PC-3 (cell line): ENCODE data around the gene TRAPPC3L. TPM values are rescaled to one million over a fixed set of nuclear protein-coding genes. Genes with fewer than 3 reads are reported as not detected.

Experiments used
- ATAC-seq: fragments of 200-7000 bp; cut with Tn5 transposase; 2 replicates; pipeline ENCODE4 v1.9.1; 2020; ENCODE audit warnings: mild to moderate bottlenecking, moderate library complexity
- BruUV-seq: library from RNA; stranded (reverse); fragments of 400-500 nt; replicated peaks from 2 replicates; lab custom pipeline; 2021; lab: Mats Ljungman, UMichigan
- CTCF ChIA-PET: fragments of 300-600 bp; sonication (Branson Sonifier 250); formaldehyde crosslinking; loops from one replicate; lab custom pipeline; 2022; ENCODE audit warnings: antibody characterized with exemption; lab: Charles Lee
- POLR2A ChIA-PET: fragments of 300-600 bp; sonication (Branson Sonifier 250); formaldehyde crosslinking; loops from one replicate; lab custom pipeline; 2022; ENCODE audit warnings: antibody characterized with exemption; ENCODE audit not compliant: unreplicated experiment; lab: Charles Lee
- DNase-seq: peaks from one replicate; pipeline ENCODE4 v3.0.0-alpha.2; 2015
- H2AFZ ChIP-seq: fragments of 300-600 bp; sonication (generic); 2 replicates; pipeline ENCODE4 v1.6.0; 2016; ENCODE audit warnings: antibody characterized with exemption, low read length
- H3F3A ChIP-seq: fragments of 300-600 bp; sonication (generic); one replicate; pipeline ENCODE4 v1.6.0; 2017; ENCODE audit warnings: antibody characterized with exemption, low read length, control low read depth, mild to moderate bottlenecking; ENCODE audit not compliant: unreplicated experiment
- H3K27ac ChIP-seq: fragments of 300-600 bp; sonication (generic); 2 replicates; pipeline ENCODE4 v1.5.1; 2016; ENCODE audit warnings: mild to moderate bottlenecking, low read length
- H3K27me3 ChIP-seq: fragments of 300-600 bp; sonication (generic); 2 replicates; pipeline ENCODE4 v1.6.1; 2016; ENCODE audit warnings: low read length, mixed read lengths
- H3K36me3 ChIP-seq: fragments of 300-600 bp; sonication (generic); 2 replicates; pipeline ENCODE4 v1.6.1; 2016; ENCODE audit warnings: low read depth, mixed run types, low read length, mixed read lengths
- H3K4me1 ChIP-seq: fragments of 300-600 bp; sonication (generic); 2 replicates; pipeline ENCODE4 v1.5.1; 2016; ENCODE audit warnings: low read length; ENCODE audit not compliant: insufficient read depth
- H3K4me2 ChIP-seq: fragments of 300-600 bp; sonication (generic); 2 replicates; pipeline ENCODE4 v1.6.0; 2016; ENCODE audit warnings: low read length
- H3K4me3 ChIP-seq: fragments of 300-600 bp; sonication (generic); 2 replicates; pipeline ENCODE4 v1.5.1; 2016; ENCODE audit warnings: mild to moderate bottlenecking, low read length, mixed read lengths
- H3K79me2 ChIP-seq: fragments of 300-600 bp; sonication (generic); 2 replicates; pipeline ENCODE4 v1.6.1; 2017; ENCODE audit warnings: low read length, mixed read lengths
- H3K9ac ChIP-seq: fragments of 300-600 bp; sonication (generic); 2 replicates; pipeline ENCODE4 v1.6.0; 2016; ENCODE audit warnings: mild to moderate bottlenecking, low read length
- H3K9me2 ChIP-seq: fragments of 300-600 bp; sonication (generic); replicated peaks from 2 replicates; pipeline ENCODE4 v1.6.1; 2016; ENCODE audit warnings: mixed run types, low read length, mixed read lengths
- H3K9me3 ChIP-seq: fragments of 300-600 bp; sonication (generic); 2 replicates; pipeline ENCODE4 v1.6.1; 2016; ENCODE audit warnings: low read length, mixed read lengths
- H4K20me1 ChIP-seq: fragments of 300-600 bp; sonication (generic); 2 replicates; pipeline ENCODE4 v1.6.1; 2016; ENCODE audit warnings: low read length, mixed read lengths
- CTCF ChIP-seq: fragments of 300-600 bp; sonication (generic); conservative IDR thresholded peaks from 2 replicates; pipeline ENCODE4 v1.5.1; 2017; ENCODE audit warnings: antibody characterized with exemption, low read depth, mild to moderate bottlenecking, low read length
- EZH2 ChIP-seq: fragments of 300-600 bp; sonication (generic); IDR thresholded peaks from one replicate; pipeline ENCODE4 v1.6.1; 2017; ENCODE audit warnings: antibody characterized with exemption, mild to moderate bottlenecking, low read length; ENCODE audit not compliant: unreplicated experiment
- EZH2phosphoT487 ChIP-seq: fragments of 300-600 bp; sonication (generic); IDR thresholded peaks from 2 replicates; pipeline ENCODE4 v1.6.1; 2018; ENCODE audit warnings: mild to moderate bottlenecking, antibody characterized with exemption, low read length, borderline replicate concordance
- intact Hi-C: fragments of 100-400 bp; cut with micrococcal nuclease; formaldehyde crosslinking; loops from 2 replicates; pipeline ENCODE4 v1.9.0; 2023
- total RNA-seq: library from RNA; depleted of rRNA; stranded (reverse); fragments of >200 nt; gene quantifications from 2 replicates; pipeline ENCODE4 v1.2.3, GENCODE V29; 2014

The TRAPPC3L gene
- total RNA-seq, 1 experiment from 2014 or later: not detected

GRCh38 chr6:116547358-116547757 is 1.9 kb upstream of the TRAPPC3L start:
- no peaks in the 10 kb centered on the region for H3K9me2 ChIP-seq
- CTCF ChIA-PET: no interaction called here
- intact Hi-C loops: no loop called here
- no peak overlapping the region for H3K9ac ChIP-seq
- H3K27me3 ChIP-seq: peaks cover 8% of the 10 kb centered on the region; the same call in 1 of the 2 replicates
- H3K4me2 ChIP-seq: no peak overlapping the region
- ATAC-seq (no peak), DNase-seq (no peak)
- H3K4me1 ChIP-seq: no peaks in the 10 kb centered on the region
- H2AFZ ChIP-seq: no peak overlapping the region
- no peaks in the 10 kb centered on the region for H3F3A ChIP-seq
- TF ChIP-seq EZH2phosphoT487: no peak
- TF ChIP-seq EZH2: no peak
- TF ChIP-seq CTCF: no peak
- H3K79me2 ChIP-seq: no peaks in the 10 kb centered on the region
- no peaks in the 10 kb centered on the region for H4K20me1 ChIP-seq
- POLR2A ChIA-PET: no interaction called here
- H3K36me3 ChIP-seq: no peaks in the 10 kb centered on the region
- H3K4me3 ChIP-seq: no peak overlapping the region
- H3K27ac ChIP-seq: no peak overlapping the region
- BruUV-seq: no TSS peak
- H3K9me3 ChIP-seq: no peaks in the 10 kb centered on the region

- Histone ChIP-seq H3K4me2 (no peak overlapping the region), H3K27me3 (peaks cover 8% of the 10 kb centered on the region; the same call in 1 of the 2 replicates), H4K20me1 (no peaks in the 10 kb centered on the region), H3F3A (no peaks in the 10 kb centered on the region), H3K79me2 (no peaks in the 10 kb centered on the region), H3K4me3 (no peak overlapping the region), H2AFZ (no peak overlapping the region), H3K9me3 (no peaks in the 10 kb centered on the region), H3K4me1 (no peaks in the 10 kb centered on the region), H3K9ac (no peak overlapping the region), H3K36me3 (no peaks in the 10 kb centered on the region), H3K27ac (no peak overlapping the region), H3K9me2 (no peaks in the 10 kb centered on the region)
- TF ChIP-seq EZH2: no peak
- TF ChIP-seq EZH2phosphoT487: no peak
- no peak for TF ChIP-seq CTCF
- intact Hi-C loops: no loop called here
- DNase-seq (no peak), ATAC-seq (no peak)
- BruUV-seq: no TSS peak
- POLR2A ChIA-PET: no interaction called here
- CTCF ChIA-PET: no interaction called here
Observed at GRCh38 chr6:116543149-116543548, 2.3 kb downstream of the TRAPPC3L start.

- ChIA-PET POLR2A (no interaction called here), CTCF (no interaction called here)
- intact Hi-C loops: no loop called here
- Histone ChIP-seq H4K20me1 (no peaks in the 10 kb centered on the region), H3K9me2 (no peaks in the 10 kb centered on the region), H3K27me3 (peaks cover 8% of the 10 kb centered on the region; the same call in 1 of the 2 replicates), H2AFZ (no peak overlapping the region), H3K79me2 (no peaks in the 10 kb centered on the region), H3F3A (no peaks in the 10 kb centered on the region), H3K9ac (no peak overlapping the region), H3K27ac (no peak overlapping the region), H3K4me3 (no peak overlapping the region), H3K4me1 (no peaks in the 10 kb centered on the region), H3K36me3 (no peaks in the 10 kb centered on the region), H3K9me3 (no peaks in the 10 kb centered on the region), H3K4me2 (no peak overlapping the region)
- DNase-seq (no peak), ATAC-seq (no peak)
- no TSS peak for BruUV-seq
- TF ChIP-seq CTCF: no peak
- TF ChIP-seq EZH2: no peak
- TF ChIP-seq EZH2phosphoT487: no peak
Observed at GRCh38 chr6:116542426-116542825, 3.1 kb downstream of the TRAPPC3L start.
